CD4-positive, alpha-beta memory T cell (primary cell): Measurements from ENCODE around the gene NOTCH2. TPM values are rescaled to one million over a fixed set of nuclear protein-coding genes. Genes with fewer than 3 reads are reported as not detected.

ENCODE experiments used
- CTCF ChIA-PET: fragments of 350-600 bp; sonication (Branson Sonifier 250); formaldehyde crosslinking; loops from one replicate; lab custom pipeline; 2021; ENCODE audit warnings: inconsistent platforms; ENCODE audit not compliant: partially characterized antibody; lab: Charles Lee
- POLR2A ChIA-PET: fragments of 350-600 bp; sonication (Branson Sonifier 250); formaldehyde crosslinking; loops from one replicate; lab custom pipeline; 2021; ENCODE audit not compliant: partially characterized antibody; lab: Charles Lee
- DNase-seq, 5 donors: peaks; one replicate each; pipeline versions ENCODE4 v3.0.0 to v3.0.0-alpha.2; 2020 to 2022; ENCODE audit warnings: mixed read lengths in 1 of 5
- H3K27ac ChIP-seq: one replicate; pipeline ENCODE4 v1.7.0; 2013; ENCODE audit warnings: low read depth, low read length
- H3K27me3 ChIP-seq: 2 replicates; pipeline ENCODE4 v1.7.0; 2013; ENCODE audit warnings: mild to moderate bottlenecking, low read length, moderate library complexity; ENCODE audit not compliant: insufficient read depth
- H3K36me3 ChIP-seq: 2 replicates; pipeline ENCODE4 v1.7.0; 2013; ENCODE audit warnings: mild to moderate bottlenecking, low read length, moderate library complexity; ENCODE audit not compliant: insufficient read depth
- H3K4me1 ChIP-seq: 2 replicates; pipeline ENCODE4 v1.7.0; 2013; ENCODE audit warnings: mild to moderate bottlenecking, low read length, moderate library complexity; ENCODE audit not compliant: insufficient read depth
- H3K4me3 ChIP-seq, 2 donors: one replicate each; pipeline ENCODE4 v1.7.0; 2013; ENCODE audit warnings: low read length in 2 of 2, mild to moderate bottlenecking in 1 of 2
- H3K9me3 ChIP-seq, 2 donors: one replicate each; pipeline ENCODE4 v1.7.0; 2013; ENCODE audit warnings: low read length in 2 of 2, control low read depth in 1 of 2; ENCODE audit not compliant: control insufficient read depth in 1 of 2
- H3K27ac Mint-ChIP-seq, 7 donors: one replicate each; pipeline ENCODE4 v1.8.0; 2020 to 2021; ENCODE audit warnings: mixed read lengths in 7 of 7, mild to moderate bottlenecking in 6 of 7, inconsistent platforms in 3 of 7, moderate library complexity in 3 of 7
- H3K27me3 Mint-ChIP-seq, 2 donors: one replicate each; pipeline ENCODE4 v1.8.0; 2020 to 2021; ENCODE audit warnings: mixed read lengths in 2 of 2
- H3K36me3 Mint-ChIP-seq, 2 donors: one replicate each; pipeline ENCODE4 v1.8.0; 2020 to 2021; ENCODE audit warnings: mixed read lengths in 2 of 2, inconsistent platforms in 1 of 2, mild to moderate bottlenecking in 1 of 2
- H3K4me1 Mint-ChIP-seq, 4 donors: one replicate each; pipeline ENCODE4 v1.8.0; 2020 to 2021; ENCODE audit warnings: mixed read lengths in 4 of 4, mild to moderate bottlenecking in 1 of 4
- H3K4me3 Mint-ChIP-seq, 8 donors: one replicate each; pipeline ENCODE4 v1.8.0; 2020 to 2021; ENCODE audit warnings: mixed read lengths in 8 of 8, mild to moderate bottlenecking in 7 of 8, moderate library complexity in 6 of 8, inconsistent platforms in 3 of 8
- H3K9me3 Mint-ChIP-seq, 8 donors: one replicate each; pipeline ENCODE4 v1.8.0; 2020 to 2021; ENCODE audit warnings: mixed read lengths in 8 of 8, mild to moderate bottlenecking in 5 of 8, inconsistent platforms in 3 of 8, moderate library complexity in 1 of 8
- intact Hi-C: fragments of 100-400 bp; cut with micrococcal nuclease; formaldehyde crosslinking; loops from one replicate; pipeline ENCODE4 v1.15.1; 2023
- polyA plus RNA-seq, 2 donors: library from polyadenylated mRNA; unstranded; fragments of 300-500 nt; fragmentation: Illumina TruSeq; gene quantifications; one replicate each; pipeline ENCODE4 v1.2.3, GENCODE V29; 2021
- total RNA-seq, 2 experiments: library from RNA; stranded (reverse); gene quantifications; one replicate each; pipeline ENCODE4 v1.2.3, GENCODE V29; 2021

Gene NOTCH2
- total and polyA plus RNA-seq, 4 experiments from 2014 or later, result 11.1 to 61.3 (median 43.3) TPM

- ChIA-PET CTCF (no interaction called here), POLR2A (no interaction called here)
- peak overlapping the region in 1 of 7 donors; percentile 9 for H3K27ac Mint-ChIP-seq
- H3K36me3 Mint-ChIP-seq, result peaks cover 75 to 78% of the 10 kb centered on the region in 2 donors
- H3K4me1 Mint-ChIP-seq, result no peaks in the 10 kb centered on the region
- H3K27me3 Mint-ChIP-seq, result no peaks in the 10 kb centered on the region
- peaks cover 0 to 1% (median 0%) of the 10 kb centered on the region in 8 donors for H3K9me3 Mint-ChIP-seq
- Histone ChIP-seq H3K9me3 (no peaks in the 10 kb centered on the region), H3K27me3 (no peaks in the 10 kb centered on the region), H3K4me3 (no peak overlapping the region), H3K27ac (no peak overlapping the region), H3K36me3 (peaks cover 37% of the 10 kb centered on the region), H3K4me1 (no peaks in the 10 kb centered on the region)
- intact Hi-C loops, result no loop called here
- H3K4me3 Mint-ChIP-seq, result peak overlapping the region in 1 of 8 donors; percentile 21
- no peak for DNase-seq
Measured at GRCh38 chr1:119915517-119915916, 153.9 kb downstream of the NOTCH2 start.

- Histone ChIP-seq H3K36me3 (peaks cover 32% of the 10 kb centered on the region), H3K27ac (no peak overlapping the region), H3K4me3 (no peak overlapping the region), H3K4me1 (no peaks in the 10 kb centered on the region), H3K9me3 (no peaks in the 10 kb centered on the region), H3K27me3 (no peaks in the 10 kb centered on the region)
- Mint-ChIP-seq H3K4me1 (no peaks in the 10 kb centered on the region), H3K36me3 (peaks cover 62 to 65% of the 10 kb centered on the region in 2 donors), H3K27me3 (no peaks in the 10 kb centered on the region), H3K27ac (no peak overlapping the region), H3K4me3 (no peak overlapping the region), H3K9me3 (peaks cover 0 to 3% (median 0%) of the 10 kb centered on the region in 8 donors)
- intact Hi-C loops, result no loop called here
- POLR2A ChIA-PET, result no interaction called here
- DNase-seq, result no peak
- CTCF ChIA-PET, result no interaction called here
Measured at GRCh38 chr1:119914071-119914470, 155.4 kb downstream of the NOTCH2 start.

GRCh38 chr1:119912963-119913362 is 156.5 kb downstream of the NOTCH2 start:
- no peak for DNase-seq
- H3K27ac Mint-ChIP-seq, result peak overlapping the region in 1 of 7 donors; percentile 53
- no peaks in the 10 kb centered on the region for H3K4me1 Mint-ChIP-seq
- Histone ChIP-seq H3K4me3 (no peak overlapping the region), H3K27ac (no peak overlapping the region), H3K4me1 (no peaks in the 10 kb centered on the region), H3K36me3 (peaks cover 21% of the 10 kb centered on the region), H3K9me3 (no peaks in the 10 kb centered on the region), H3K27me3 (no peaks in the 10 kb centered on the region)
- intact Hi-C loops, result no loop called here
- H3K36me3 Mint-ChIP-seq, result peaks cover 51 to 54% of the 10 kb centered on the region in 2 donors
- no peak overlapping the region for H3K4me3 Mint-ChIP-seq
- ChIA-PET POLR2A (no interaction called here), CTCF (no interaction called here)
- no peaks in the 10 kb centered on the region for H3K27me3 Mint-ChIP-seq
- peaks cover 0 to 3% (median 0%) of the 10 kb centered on the region in 8 donors for H3K9me3 Mint-ChIP-seq

GRCh38 chr1:119911775-119912174 is 157.7 kb downstream of the NOTCH2 start:
- Mint-ChIP-seq H3K27ac (no peak overlapping the region), H3K9me3 (peaks cover 0 to 5% (median 0%) of the 10 kb centered on the region in 8 donors), H3K27me3 (no peaks in the 10 kb centered on the region), H3K36me3 (peaks cover 41 to 42% of the 10 kb centered on the region in 2 donors), H3K4me1 (no peaks in the 10 kb centered on the region), H3K4me3 (no peak overlapping the region)
- no peak overlapping the region for H3K4me3 ChIP-seq
- DNase-seq, result no peak
- intact Hi-C loops, result no loop called here
- ChIA-PET CTCF (no interaction called here), POLR2A (no interaction called here)
- H3K27ac ChIP-seq, result no peak overlapping the region
- H3K9me3 ChIP-seq, result no peaks in the 10 kb centered on the region
- H3K27me3 ChIP-seq, result no peaks in the 10 kb centered on the region
- peaks cover 15% of the 10 kb centered on the region for H3K36me3 ChIP-seq
- no peaks in the 10 kb centered on the region for H3K4me1 ChIP-seq

GRCh38 chr1:119910618-119911017 is 158.8 kb downstream of the NOTCH2 start:
- peaks cover 0 to 13% (median 5%) of the 10 kb centered on the region in 8 donors for H3K9me3 Mint-ChIP-seq
- CTCF ChIA-PET, result interaction anchor here (0.7 kb wide), 1 partner anchor 23 kb away, joined by 3 read pairs; no protein-coding TSS in a partner anchor
- POLR2A ChIA-PET, result no interaction called here
- Histone ChIP-seq H3K36me3 (peaks cover 6% of the 10 kb centered on the region), H3K4me1 (no peaks in the 10 kb centered on the region), H3K4me3 (no peak overlapping the region), H3K27me3 (no peaks in the 10 kb centered on the region), H3K9me3 (no peaks in the 10 kb centered on the region), H3K27ac (no peak overlapping the region)
- no peak for DNase-seq
- H3K4me1 Mint-ChIP-seq, result no peaks in the 10 kb centered on the region
- no peak overlapping the region for H3K27ac Mint-ChIP-seq
- peaks cover 30 to 34% of the 10 kb centered on the region in 2 donors for H3K36me3 Mint-ChIP-seq
- peaks cover 0 to 4% of the 10 kb centered on the region in 2 donors for H3K27me3 Mint-ChIP-seq
- intact Hi-C loops, result no loop called here
- no peak overlapping the region for H3K4me3 Mint-ChIP-seq

- Histone ChIP-seq H3K27me3 (no peaks in the 10 kb centered on the region), H3K36me3 (no peaks in the 10 kb centered on the region), H3K27ac (no peak overlapping the region), H3K4me3 (no peak overlapping the region), H3K9me3 (no peaks in the 10 kb centered on the region), H3K4me1 (no peaks in the 10 kb centered on the region)
- ChIA-PET POLR2A (no interaction called here), CTCF (no interaction called here)
- no peak for DNase-seq
- peaks cover 24 to 28% of the 10 kb centered on the region in 2 donors for H3K36me3 Mint-ChIP-seq
- no peak overlapping the region for H3K27ac Mint-ChIP-seq
- H3K27me3 Mint-ChIP-seq, result peaks cover 0 to 4% of the 10 kb centered on the region in 2 donors
- intact Hi-C loops, result no loop called here
- no peaks in the 10 kb centered on the region for H3K4me1 Mint-ChIP-seq
- no peak overlapping the region for H3K4me3 Mint-ChIP-seq
- peaks cover 0 to 19% (median 11%) of the 10 kb centered on the region in 8 donors for H3K9me3 Mint-ChIP-seq
Measured at GRCh38 chr1:119909890-119910596, 159.4 kb downstream of the NOTCH2 start.

GRCh38 chr1:119908661-119909060 is 160.8 kb downstream of the NOTCH2 start:
- peaks cover 0 to 25% (median 17%) of the 10 kb centered on the region in 8 donors for H3K9me3 Mint-ChIP-seq
- peaks cover 0 to 9% of the 10 kb centered on the region in 2 donors for H3K27me3 Mint-ChIP-seq
- Histone ChIP-seq H3K4me3 (no peak overlapping the region), H3K27me3 (no peaks in the 10 kb centered on the region), H3K27ac (no peak overlapping the region), H3K36me3 (no peaks in the 10 kb centered on the region), H3K4me1 (no peaks in the 10 kb centered on the region), H3K9me3 (no peaks in the 10 kb centered on the region)
- peaks cover 12 to 16% of the 10 kb centered on the region in 2 donors for H3K36me3 Mint-ChIP-seq
- H3K4me1 Mint-ChIP-seq, result no peaks in the 10 kb centered on the region
- no peak for DNase-seq
- CTCF ChIA-PET, result no interaction called here
- no peak overlapping the region for H3K4me3 Mint-ChIP-seq
- no peak overlapping the region for H3K27ac Mint-ChIP-seq
- POLR2A ChIA-PET, result no interaction called here
- intact Hi-C loops, result no loop called here
